Neuron (in vitro differentiated cells): ENCODE measurements around the gene ROM1.
A peak's percentile ranks its signal among the peaks of the same experiment; 100 is the strongest.
"Not testable (repeated sequence)": the region's sequence is repeated elsewhere in the genome, so short reads cannot be mapped to it uniquely, and the experiment has no call there.

Source experiments
- H2AFZ ChIP-seq: one replicate; pipeline ENCODE4 v1.6.1; 2013; ENCODE audit warnings: low read depth, mild to moderate bottlenecking, inconsistent platforms, low read length, moderate library complexity
- H3K27me3 ChIP-seq: one replicate; pipeline ENCODE4 v1.6.1; 2013; ENCODE audit warnings: low read length; ENCODE audit not compliant: insufficient read depth
- H3K36me3 ChIP-seq: one replicate; pipeline ENCODE4 v1.6.1; 2013; ENCODE audit warnings: low read length; ENCODE audit not compliant: insufficient read depth
- H3K4me1 ChIP-seq: one replicate; pipeline ENCODE4 v1.6.1; 2013; ENCODE audit warnings: low read length; ENCODE audit not compliant: insufficient read depth
- H3K4me3 ChIP-seq: 2 replicates; pipeline ENCODE4 v1.5.1; 2013; ENCODE audit warnings: mild to moderate bottlenecking, low read length, moderate library complexity
- H3K9me3 ChIP-seq: one replicate; pipeline ENCODE4 v1.6.1; 2013; ENCODE audit warnings: low read length

ROM1 gene

DNA sequence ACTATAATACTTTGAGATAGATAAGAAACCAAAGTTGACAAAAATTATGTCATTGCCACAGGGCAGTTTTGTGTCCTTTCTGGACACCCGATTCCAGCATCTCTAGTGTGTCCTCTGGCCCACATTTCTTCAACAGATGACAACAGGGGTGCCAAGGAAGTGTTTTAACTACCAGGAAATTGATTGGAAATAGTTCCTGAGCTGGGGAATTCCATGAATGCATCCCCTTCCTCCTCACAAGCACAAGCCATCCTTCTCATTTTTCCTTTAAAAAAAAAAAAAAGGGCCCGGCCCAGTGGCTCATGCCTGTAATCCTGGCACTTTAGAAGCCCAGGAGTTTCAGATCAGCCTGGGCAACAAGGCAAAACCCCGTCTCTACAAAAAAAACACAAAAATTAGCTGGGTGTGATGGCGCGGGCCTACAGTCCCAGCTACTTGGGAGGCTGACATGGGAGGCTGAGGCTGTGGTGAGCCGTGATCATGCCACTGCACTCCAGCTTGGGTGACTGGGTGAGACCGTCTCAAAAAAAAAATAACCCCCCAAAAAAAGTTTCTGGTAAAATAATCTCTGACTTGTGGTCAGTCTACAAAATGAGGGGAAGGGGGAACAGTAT lies 9.5 kb downstream of the ROM1 start:
- H3K36me3 ChIP-seq = peaks cover 28% of the 10 kb centered on the region
- no peaks in the 10 kb centered on the region for H3K9me3 ChIP-seq
- H3K4me3 ChIP-seq = peak overlapping the region; percentile 82
- peaks cover 11% of the 10 kb centered on the region for H3K4me1 ChIP-seq
- H2AFZ ChIP-seq = peak overlapping the region; percentile 27
- H3K27me3 ChIP-seq = no peaks in the 10 kb centered on the region

DNA sequence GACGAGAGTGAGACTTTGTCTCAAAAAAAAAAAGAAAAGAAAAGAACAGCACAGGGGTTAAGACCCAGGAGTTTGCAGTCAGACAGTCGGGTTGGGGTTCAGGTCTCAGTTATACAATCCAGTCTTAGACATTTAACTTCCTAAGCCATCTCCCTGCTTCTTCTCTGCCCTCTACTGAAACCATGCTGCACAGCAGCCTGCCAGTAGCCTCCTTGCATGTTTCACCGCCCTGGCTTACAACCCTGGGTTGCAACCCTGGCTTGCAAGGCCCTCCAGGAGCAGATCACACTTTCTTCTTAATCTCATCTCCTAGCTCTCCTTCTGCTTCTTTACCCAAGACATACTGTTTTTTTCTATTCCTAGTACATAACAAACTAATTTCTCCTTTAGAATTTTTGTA lies 14.7 kb downstream of the ROM1 start:
- Histone ChIP-seq H3K4me3 (no peak overlapping the region), H3K9me3 (no peaks in the 10 kb centered on the region), H3K4me1 (no peaks in the 10 kb centered on the region), H3K36me3 (peaks cover 69% of the 10 kb centered on the region), H2AFZ (no peak overlapping the region), H3K27me3 (no peaks in the 10 kb centered on the region)

DNA sequence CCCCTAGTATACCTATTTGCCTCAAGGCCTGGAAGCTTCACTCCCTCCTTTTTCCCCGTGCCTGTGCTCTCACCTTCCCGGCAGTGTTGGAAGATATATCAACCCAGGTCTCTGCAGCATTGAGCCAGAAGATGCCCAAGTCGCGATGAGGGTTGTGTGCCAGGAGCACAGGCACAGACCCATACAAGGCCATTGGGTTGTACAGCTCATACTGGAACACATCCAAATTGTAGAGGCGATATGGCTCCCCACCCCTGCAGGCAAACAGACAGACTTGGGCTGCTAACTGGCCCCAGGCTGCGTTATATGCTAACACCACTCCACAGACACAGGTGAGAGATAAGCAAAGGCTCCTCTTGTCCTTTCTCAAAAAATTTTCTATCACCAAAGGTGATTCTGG lies 19.4 kb downstream of the ROM1 start:
- no peak overlapping the region for H2AFZ ChIP-seq
- no peaks in the 10 kb centered on the region for H3K27me3 ChIP-seq
- H3K4me1 ChIP-seq = no peaks in the 10 kb centered on the region
- H3K36me3 ChIP-seq = peaks cover 78% of the 10 kb centered on the region
- no peak overlapping the region for H3K4me3 ChIP-seq
- no peaks in the 10 kb centered on the region for H3K9me3 ChIP-seq

DNA sequence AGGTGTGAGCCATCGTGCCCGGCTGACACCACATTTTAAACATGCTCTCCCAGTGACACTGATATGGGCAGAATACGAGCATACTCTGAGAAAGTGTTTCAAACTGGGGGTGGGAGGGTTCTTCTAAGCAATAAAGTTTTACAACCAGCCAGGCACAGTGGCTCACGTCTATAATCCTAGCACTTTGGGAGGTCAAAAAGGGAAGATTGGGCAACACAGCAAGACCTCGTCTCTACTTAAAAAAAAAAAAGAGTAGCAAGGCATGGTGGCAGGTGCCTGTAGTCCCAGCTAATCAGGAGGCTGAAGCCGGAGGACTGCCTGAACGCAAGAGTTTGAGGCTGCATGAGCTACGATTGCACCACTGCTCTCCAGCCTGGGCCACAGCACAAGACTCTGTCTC lies 31.2 kb downstream of the ROM1 start:
- H3K4me3 ChIP-seq = no peak overlapping the region
- H2AFZ ChIP-seq = no peak overlapping the region
- H3K36me3 ChIP-seq = peaks cover 42% of the 10 kb centered on the region
- H3K9me3 ChIP-seq = no peaks in the 10 kb centered on the region
- H3K4me1 ChIP-seq = peaks cover 14% of the 10 kb centered on the region
- H3K27me3 ChIP-seq = no peaks in the 10 kb centered on the region

DNA sequence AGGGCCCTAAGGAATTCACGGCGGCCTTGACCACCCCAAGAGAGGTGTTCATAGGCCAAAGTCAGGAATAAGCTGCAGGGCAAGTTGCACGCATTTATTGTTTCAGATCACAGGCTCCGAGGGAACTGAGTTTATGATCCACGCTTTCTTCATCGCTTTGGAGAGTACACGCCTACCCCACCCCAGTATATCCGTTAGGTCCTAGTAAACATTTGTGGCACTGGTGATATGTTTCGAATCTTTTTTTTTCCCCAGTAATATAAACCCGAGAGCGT lies 32.6 kb downstream of the ROM1 start:
- Histone ChIP-seq H3K9me3 (no peaks in the 10 kb centered on the region), H3K36me3 (peaks cover 43% of the 10 kb centered on the region), H3K27me3 (no peaks in the 10 kb centered on the region), H3K4me1 (peaks cover 14% of the 10 kb centered on the region), H2AFZ (no peak overlapping the region), H3K4me3 (peak overlapping the region; percentile 77)

DNA sequence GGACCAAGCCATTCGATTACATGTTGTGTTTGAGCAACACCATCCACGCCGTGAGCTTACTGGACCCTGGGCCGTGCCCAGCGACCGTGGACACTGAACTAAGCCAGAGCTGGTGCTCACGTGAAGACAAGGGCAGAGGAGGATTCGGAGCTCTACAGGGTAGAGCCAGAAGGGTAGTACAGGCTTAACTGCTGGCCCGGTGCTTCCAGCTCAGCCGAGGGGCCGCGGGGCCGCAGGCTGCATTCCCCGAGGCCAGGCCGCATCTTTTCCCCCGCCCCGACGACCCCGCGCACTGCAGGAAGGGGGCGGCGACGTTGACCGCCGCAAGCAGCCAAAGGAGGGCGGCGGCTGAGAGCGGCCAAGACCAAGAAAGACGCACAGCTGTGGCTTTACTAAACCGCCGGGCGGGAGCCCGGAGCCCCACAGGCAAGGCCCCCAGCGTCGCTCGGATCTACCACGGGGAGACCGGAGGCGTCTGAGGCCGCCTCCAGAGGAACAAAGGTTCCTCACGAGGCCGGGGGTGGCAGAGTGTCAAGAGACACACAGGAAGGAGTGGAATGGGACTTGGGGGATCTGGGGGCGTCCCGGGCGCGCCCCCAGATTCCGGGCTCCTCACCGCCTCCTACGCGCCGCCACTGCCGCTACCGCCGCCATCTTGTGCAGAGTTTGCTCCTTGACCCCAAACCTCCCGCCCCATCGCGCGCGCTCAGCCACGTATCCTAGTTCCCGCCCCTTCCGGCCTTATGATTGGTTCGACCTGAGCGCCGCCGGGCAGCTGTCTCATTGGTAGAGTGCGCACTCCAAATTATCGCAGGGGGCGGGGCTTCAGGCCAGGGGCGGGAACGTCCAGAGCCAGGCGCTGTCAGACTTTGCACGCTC lies 33.1 kb downstream of the ROM1 start, which contains the start of gene GANAB:
TSS of gene GANAB (minus strand) at position 668 of the 879 bp plus-strand sequence. CDS start at position 654, 14 bp downstream.
- H3K4me3 ChIP-seq = peak within 1 kb of the TSS; percentile 77
- no peaks in the 10 kb centered on the region for H3K9me3 ChIP-seq
- peaks cover 14% of the 10 kb centered on the region for H3K4me1 ChIP-seq
- H3K36me3 ChIP-seq = peaks cover 38% of the 10 kb centered on the region
- H2AFZ ChIP-seq = no peak within 1 kb of the TSS
- H3K27me3 ChIP-seq = no peaks in the 10 kb centered on the region

DNA sequence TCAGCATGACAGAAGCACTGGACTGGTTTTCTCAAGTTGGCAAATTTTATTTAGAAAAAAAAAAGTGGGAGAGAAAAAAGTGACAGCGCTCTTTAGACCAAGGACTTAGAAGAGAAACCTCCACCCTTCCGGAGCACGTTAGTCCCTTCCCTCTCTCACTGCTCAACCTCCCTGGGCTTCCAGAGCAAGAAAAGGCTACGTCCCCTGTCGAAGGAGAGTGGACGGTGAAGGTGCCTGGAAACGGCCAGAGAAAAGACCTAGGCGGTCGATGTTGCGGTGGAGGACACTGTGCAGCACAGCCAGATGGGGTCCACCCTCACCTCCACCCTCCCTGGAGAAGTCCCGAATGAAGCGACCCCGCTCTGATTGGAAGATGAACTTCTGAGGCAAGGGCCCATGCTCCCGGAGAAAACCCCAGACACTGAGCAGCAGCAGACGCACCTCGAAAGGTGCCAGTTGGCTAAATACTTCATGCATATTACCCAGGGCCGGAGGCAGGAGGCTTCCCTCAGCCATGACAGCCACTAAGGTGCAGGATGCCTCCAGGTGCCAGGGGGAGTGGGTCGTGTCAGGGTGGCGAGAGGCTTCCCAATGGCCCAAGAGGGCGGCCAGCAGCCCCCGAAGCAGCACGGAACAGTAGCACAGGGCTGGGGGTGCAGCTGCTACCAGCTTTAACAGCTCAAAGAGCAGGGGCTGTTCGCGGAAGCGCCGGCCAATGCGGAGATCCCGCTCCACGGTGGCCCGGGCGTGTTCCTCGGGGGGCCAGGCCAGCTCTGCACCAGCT lies 34.0 kb downstream of the ROM1 start:
- Histone ChIP-seq H3K4me3 (peak overlapping the region; percentile 13), H2AFZ (no peak overlapping the region), H3K27me3 (no peaks in the 10 kb centered on the region), H3K9me3 (no peaks in the 10 kb centered on the region), H3K4me1 (peaks cover 18% of the 10 kb centered on the region), H3K36me3 (peaks cover 36% of the 10 kb centered on the region)

DNA sequence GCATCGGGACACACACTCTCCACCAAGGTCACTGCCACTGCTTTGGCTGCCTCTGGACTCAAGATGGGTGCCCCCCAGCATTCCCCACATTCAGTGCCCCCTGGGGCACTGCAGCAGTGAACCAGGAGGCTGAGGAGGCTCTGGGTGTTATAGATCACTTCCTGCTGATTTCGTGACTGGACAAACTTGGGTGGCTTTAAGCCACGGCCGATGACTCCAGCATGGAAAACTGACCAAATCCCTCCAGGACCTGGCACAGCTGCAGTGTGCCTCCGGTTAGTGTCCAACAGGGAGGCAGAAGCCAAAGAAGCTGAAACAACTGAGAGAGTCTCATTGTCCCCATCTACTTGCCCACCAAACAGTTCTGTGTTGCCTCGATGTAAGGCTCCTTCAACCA lies 34.5 kb downstream of the ROM1 start:
- H3K27me3 ChIP-seq = no peaks in the 10 kb centered on the region
- H3K4me1 ChIP-seq = peaks cover 24% of the 10 kb centered on the region
- H3K4me3 ChIP-seq = no peak overlapping the region
- no peak overlapping the region for H2AFZ ChIP-seq
- H3K9me3 ChIP-seq = no peaks in the 10 kb centered on the region
- H3K36me3 ChIP-seq = peaks cover 35% of the 10 kb centered on the region

DNA sequence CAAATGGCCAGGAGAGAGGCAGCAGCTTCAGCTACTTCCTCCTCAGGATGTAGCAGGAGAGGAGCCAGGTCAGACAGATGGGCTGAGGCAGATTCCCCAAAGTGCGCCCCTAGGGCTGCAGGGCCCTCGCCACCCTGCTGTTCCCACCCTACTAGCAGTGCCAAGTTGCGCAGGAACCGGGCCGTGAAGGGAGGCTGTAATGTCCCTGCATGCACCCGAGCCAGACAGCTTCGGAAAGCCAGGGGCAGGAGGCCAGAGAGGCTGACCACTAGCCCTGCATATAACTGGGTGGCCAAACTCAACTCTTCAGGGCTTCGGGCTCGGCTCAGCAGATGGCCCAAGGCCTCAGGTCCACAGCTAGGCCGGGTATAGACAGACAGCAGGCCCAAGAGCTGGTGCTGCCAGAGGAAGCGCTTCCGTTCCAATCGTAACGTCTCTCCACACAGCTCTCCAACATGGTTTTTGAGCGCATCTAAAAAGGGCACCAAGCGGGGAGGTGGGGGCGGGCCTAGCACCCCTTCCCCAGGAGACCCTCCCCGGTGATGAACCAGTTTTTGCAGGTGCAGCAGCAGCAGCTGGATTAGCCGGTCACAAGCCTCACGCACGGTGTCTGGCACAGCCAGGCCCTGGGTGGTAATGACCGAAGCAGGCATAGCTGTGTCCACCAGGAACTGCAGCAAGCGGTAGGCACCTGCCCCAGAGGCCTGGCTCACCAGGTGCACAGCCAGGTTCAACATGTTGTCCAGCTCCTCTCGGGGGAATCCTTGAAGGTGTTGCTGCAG lies 35.3 kb downstream of the ROM1 start:
- no peaks in the 10 kb centered on the region for H3K9me3 ChIP-seq

DNA sequence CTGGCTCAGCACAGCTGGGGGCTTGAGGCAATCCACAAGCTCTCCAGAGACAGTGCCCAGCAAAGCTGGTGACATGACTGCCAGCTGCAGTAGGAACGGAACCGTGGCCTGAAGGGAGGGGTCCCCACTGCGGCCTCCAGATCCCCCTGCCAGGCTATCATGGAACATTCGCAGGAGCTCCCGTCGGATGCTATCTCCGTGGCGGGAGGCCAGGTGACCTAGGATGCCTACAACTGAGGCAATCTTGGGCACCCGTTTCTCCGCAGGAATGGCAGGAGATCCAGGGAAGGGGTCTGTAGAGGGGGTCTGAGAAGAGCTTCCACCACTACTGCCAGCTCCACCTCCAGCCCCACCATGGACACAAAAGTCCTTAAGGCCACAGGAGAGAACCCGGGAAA lies 35.9 kb downstream of the ROM1 start:
- no peak overlapping the region for H3K4me3 ChIP-seq
- no peaks in the 10 kb centered on the region for H3K9me3 ChIP-seq
- H3K27me3 ChIP-seq = no peaks in the 10 kb centered on the region
- peaks cover 26% of the 10 kb centered on the region for H3K36me3 ChIP-seq
- peaks cover 26% of the 10 kb centered on the region for H3K4me1 ChIP-seq
- H2AFZ ChIP-seq = no peak overlapping the region

More for the DNA sequence above, 35.3 kb downstream of the ROM1 start:
- H2AFZ ChIP-seq = no peak overlapping the region
- H3K4me3 ChIP-seq = no peak overlapping the region
- H3K36me3 ChIP-seq = peaks cover 30% of the 10 kb centered on the region
- no peaks in the 10 kb centered on the region for H3K27me3 ChIP-seq
- H3K4me1 ChIP-seq = peaks cover 26% of the 10 kb centered on the region

DNA sequence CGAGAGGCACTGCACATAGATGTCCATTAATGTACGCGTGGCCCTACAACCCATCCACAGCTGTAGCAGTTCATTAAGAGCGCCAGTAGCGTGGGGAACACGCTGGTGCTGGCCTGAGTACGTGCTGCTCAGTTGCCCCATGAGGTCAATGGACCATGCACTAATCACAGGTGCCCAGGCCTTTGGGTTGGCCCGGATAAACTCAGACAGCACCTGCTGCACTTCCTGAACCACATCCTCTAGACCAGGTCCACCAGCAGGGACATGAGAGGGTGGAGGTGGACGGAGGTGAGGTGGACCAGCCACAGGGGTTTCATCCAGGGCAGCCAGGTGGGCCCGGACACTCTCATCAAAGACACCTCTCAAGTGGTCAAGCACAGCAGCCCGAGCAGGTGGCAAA lies 36.4 kb downstream of the ROM1 start:
- no peak overlapping the region for H3K4me3 ChIP-seq
- H2AFZ ChIP-seq = no peak overlapping the region
- H3K4me1 ChIP-seq = peaks cover 26% of the 10 kb centered on the region
- H3K36me3 ChIP-seq = peaks cover 23% of the 10 kb centered on the region
- H3K27me3 ChIP-seq = no peaks in the 10 kb centered on the region
- no peaks in the 10 kb centered on the region for H3K9me3 ChIP-seq

DNA sequence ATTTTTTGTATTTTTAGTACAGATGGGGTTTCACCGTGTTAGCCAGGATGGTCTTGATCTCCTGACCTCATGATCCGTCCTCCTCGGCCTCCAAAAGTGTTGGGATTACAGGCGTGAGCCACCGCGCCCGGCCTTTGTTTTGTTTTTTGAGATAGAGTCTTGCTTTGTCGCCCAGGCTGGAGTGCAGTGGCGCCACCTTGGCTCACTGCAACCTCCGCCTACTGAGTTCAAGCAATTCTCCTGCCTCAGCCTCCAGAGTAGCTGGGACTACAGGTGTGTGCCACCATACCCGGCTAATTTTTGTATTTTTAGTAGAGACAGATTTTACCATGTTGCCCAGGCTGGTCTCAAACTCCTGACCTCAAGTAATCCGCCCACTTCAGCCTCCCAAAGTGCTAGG lies 37.2 kb downstream of the ROM1 start:
- H3K36me3 ChIP-seq = peaks cover 22% of the 10 kb centered on the region
- H3K4me1 ChIP-seq = peaks cover 26% of the 10 kb centered on the region
- H3K4me3 ChIP-seq, H2AFZ ChIP-seq, H3K27me3 ChIP-seq, H3K9me3 ChIP-seq: not testable (repeated sequence)
